Measurements from ENCODE around the gene HOXB4.

- TF ChIP-seq CTCF (IDR thresholded peaks at IDR 0.05; ENCODE audit: low read depth, low read length) (no peak), EZH2phosphoT487 (IDR thresholded peaks at IDR 0.05; ENCODE audit: low read depth) (no peak)
Observed at GRCh38 chr17:48575673-48576478, 2.3 kb downstream of the HOXB4 start.
